DND-41 (cell line): ENCODE measurements around the gene DNAI7.

ENCODE experiments used
- ATAC-seq: fragments of 200-7000 bp; cut with Tn5 transposase; 3 replicates; pipeline ENCODE4 v1.9.1; 2021; ENCODE audit warnings: low read depth; ENCODE audit not compliant: insufficient read depth
- DNase-seq: peaks from one replicate; pipeline ENCODE4 v3.0.0-alpha.2; 2020
- H2AFZ ChIP-seq: 2 replicates; pipeline ENCODE4 v1.6.0; 2012; ENCODE audit warnings: low read depth, low read length
- H3K27ac ChIP-seq: 2 replicates; pipeline ENCODE4 v1.5.1; 2012; ENCODE audit warnings: low read length, inconsistent platforms
- H3K27me3 ChIP-seq: fragments of 200-600 bp; sonication (generic); 2 replicates; pipeline ENCODE4 v1.6.0; 2012; ENCODE audit warnings: low read length, mild to moderate bottlenecking, inconsistent platforms; ENCODE audit not compliant: insufficient read depth, poor library complexity
- H3K36me3 ChIP-seq: 2 replicates; pipeline ENCODE4 v1.5.1; 2012; ENCODE audit warnings: low read length, inconsistent platforms; ENCODE audit not compliant: insufficient read depth
- H3K4me1 ChIP-seq: 2 replicates; pipeline ENCODE4 v1.5.1; 2012; ENCODE audit warnings: mild to moderate bottlenecking, low read length; ENCODE audit not compliant: insufficient read depth
- H3K4me2 ChIP-seq: 2 replicates; pipeline ENCODE4 v1.6.0; 2012; ENCODE audit warnings: mild to moderate bottlenecking, moderate library complexity, low read length, inconsistent platforms; ENCODE audit not compliant: insufficient read depth
- H3K4me3 ChIP-seq, 2 experiments: fragments of 200-600 bp in 1 of 2; shearing (Covaris generic) in 1 of 2; 2 replicates each; pipeline ENCODE4 v1.5.1; 2012 to 2016; ENCODE audit warnings: inconsistent platforms in 2 of 2, low read length in 2 of 2, mild to moderate bottlenecking in 2 of 2, low read depth in 1 of 2, moderate library complexity in 1 of 2
- H3K79me2 ChIP-seq: 2 replicates; pipeline ENCODE4 v1.6.0; 2012; ENCODE audit warnings: low read length, inconsistent platforms; ENCODE audit not compliant: insufficient read depth
- H3K9ac ChIP-seq: 2 replicates; pipeline ENCODE4 v1.6.0; 2012; ENCODE audit warnings: low read depth, mild to moderate bottlenecking, inconsistent platforms, low read length, moderate library complexity
- H3K9me3 ChIP-seq: 2 replicates; pipeline ENCODE4 v1.5.1; 2012; ENCODE audit warnings: low read length, moderate library complexity, mild to moderate bottlenecking, inconsistent platforms; ENCODE audit not compliant: insufficient read depth, severe bottlenecking
- H4K20me1 ChIP-seq: 2 replicates; pipeline ENCODE4 v1.6.0; 2012; ENCODE audit warnings: low read length; ENCODE audit not compliant: insufficient read depth
- CTCF ChIP-seq: IDR thresholded peaks from 2 replicates; pipeline ENCODE4 v1.5.1; 2012; ENCODE audit warnings: borderline replicate concordance, low read length, moderate library complexity, mild to moderate bottlenecking; ENCODE audit not compliant: poor library complexity, severe bottlenecking; ENCODE audit errors: extremely low read depth
- EZH2 ChIP-seq: IDR thresholded peaks from 3 replicates; pipeline ENCODE4 v1.6.1; 2012; ENCODE audit warnings: borderline replicate concordance, low read depth, mild to moderate bottlenecking, moderate library complexity, low read length, inconsistent platforms; ENCODE audit not compliant: severe bottlenecking

DNAI7 gene

DNA sequence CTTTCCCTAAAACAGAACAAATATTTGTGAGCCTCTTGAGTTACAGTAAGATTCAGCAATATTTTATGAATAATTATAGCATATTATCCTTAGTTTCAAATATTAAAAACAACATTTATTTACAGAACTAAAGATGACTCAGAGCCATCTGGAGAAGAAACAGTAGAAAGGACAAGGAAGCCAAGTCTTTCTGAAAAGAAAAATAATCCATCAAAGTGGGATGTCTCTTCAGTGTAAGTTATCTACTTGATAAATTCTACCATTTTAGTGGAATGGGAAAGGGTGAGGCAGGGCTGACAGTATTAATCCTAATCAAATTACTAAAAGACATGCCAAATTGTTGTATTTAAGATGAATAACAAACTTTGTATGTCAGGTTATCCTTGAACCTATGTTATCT, 88.1 kb downstream of the DNAI7 start:
- Histone ChIP-seq H4K20me1 (no peaks in the 10 kb centered on the region), H3K27me3 (no peaks in the 10 kb centered on the region), H3K9me3 (no peaks in the 10 kb centered on the region), H2AFZ (no peak overlapping the region), H3K9ac (no peak overlapping the region), H3K79me2 (no peaks in the 10 kb centered on the region), H3K27ac (no peak overlapping the region), H3K4me1 (no peaks in the 10 kb centered on the region), H3K4me2 (no peak overlapping the region), H3K36me3 (peaks cover 44% of the 10 kb centered on the region; the same call in 1 of the 2 replicates), H3K4me3 (no peak overlapping the region)
- no peak for TF ChIP-seq CTCF
- ATAC-seq (no peak), DNase-seq (no peak)

GRCh38 chr12:25102402-25102801, 92.6 kb downstream of the DNAI7 start:
- TF ChIP-seq EZH2 (no peak), CTCF (no peak)
- Histone ChIP-seq H2AFZ (no peak overlapping the region), H4K20me1 (no peaks in the 10 kb centered on the region), H3K36me3 (peaks cover 59% of the 10 kb centered on the region), H3K4me2 (no peak overlapping the region), H3K27ac (no peak overlapping the region), H3K27me3 (no peaks in the 10 kb centered on the region), H3K4me3 (no peak overlapping the region), H3K9ac (no peak overlapping the region), H3K9me3 (no peaks in the 10 kb centered on the region), H3K4me1 (no peaks in the 10 kb centered on the region), H3K79me2 (no peaks in the 10 kb centered on the region)
- ATAC-seq (no peak), DNase-seq (no peak)

DNA sequence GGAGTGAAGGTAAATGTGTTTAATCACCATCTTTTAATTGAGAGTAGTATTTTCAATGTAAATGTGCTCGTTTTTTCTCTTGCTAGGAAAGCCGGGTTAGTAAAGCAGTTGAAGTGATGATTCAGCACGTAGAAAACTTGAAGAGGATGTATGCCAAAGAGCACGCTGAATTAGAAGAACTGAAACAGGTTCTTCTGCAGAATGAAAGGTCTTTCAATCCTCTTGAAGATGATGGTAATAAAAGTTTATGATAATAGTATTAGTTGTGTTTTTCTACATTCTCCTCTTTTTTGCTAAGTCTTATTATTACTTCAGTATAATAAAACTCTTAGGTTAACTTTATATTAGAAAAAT, 93.9 kb downstream of the DNAI7 start:
- Histone ChIP-seq H3K4me1 (no peaks in the 10 kb centered on the region), H3K9ac (no peak overlapping the region), H4K20me1 (no peaks in the 10 kb centered on the region), H3K4me2 (no peak overlapping the region), H3K36me3 (peaks cover 65% of the 10 kb centered on the region), H3K27me3 (no peaks in the 10 kb centered on the region), H3K9me3 (no peaks in the 10 kb centered on the region), H3K27ac (no peak overlapping the region; the same call in 1 of the 2 replicates), H3K79me2 (no peaks in the 10 kb centered on the region), H2AFZ (no peak overlapping the region), H3K4me3 (no peak overlapping the region)
- ATAC-seq (no peak), DNase-seq (no peak)
- TF ChIP-seq EZH2: no peak
- TF ChIP-seq CTCF: no peak
